Common myeloid progenitor, CD34-positive (primary cell): ENCODE data around the gene ASB13.

ENCODE experiments used
- CTCF ChIA-PET: fragments of 350-600 bp; sonication (Branson Sonifier 250); formaldehyde crosslinking; loops from one replicate; lab custom pipeline; 2021; ENCODE audit warnings: antibody characterized with exemption; lab: Charles Lee
- POLR2A ChIA-PET: fragments of 350-600 bp; sonication (Branson Sonifier 250); formaldehyde crosslinking; loops from one replicate; lab custom pipeline; 2021; ENCODE audit warnings: antibody characterized with exemption; lab: Charles Lee
- DNase-seq, 3 donors: peaks; one replicate each; pipeline versions ENCODE4 v3.0.0 to v3.0.0-alpha.2; 2013
- H3K27ac ChIP-seq, 2 experiments: 1 replicate in 1 of 2; 2 replicates in 1 of 2; pipeline ENCODE4 v1.7.0; 2013; ENCODE audit warnings: inconsistent platforms in 2 of 2, low read length in 2 of 2, mild to moderate bottlenecking in 2 of 2, low read depth in 1 of 2, moderate library complexity in 1 of 2; ENCODE audit not compliant: severe bottlenecking in 2 of 2, insufficient read depth in 1 of 2, poor library complexity in 1 of 2
- H3K27me3 ChIP-seq, 5 experiments: replicated peaks in 2 of 5; 1 replicate in 3 of 5; 2 replicates in 2 of 5; pipeline versions ENCODE4 v1.6.1 to v1.7.0; 2013; ENCODE audit warnings: low read length in 4 of 5, mild to moderate bottlenecking in 2 of 5, moderate library complexity in 2 of 5, inconsistent platforms in 1 of 5; ENCODE audit not compliant: insufficient read depth in 5 of 5, control insufficient read depth in 4 of 5
- H3K36me3 ChIP-seq, 4 experiments: 1 replicate in 2 of 4; 2 replicates in 2 of 4; pipeline versions ENCODE4 v1.6.1 to v1.7.0; 2013; ENCODE audit warnings: low read length in 3 of 4, control low read depth in 1 of 4, mild to moderate bottlenecking in 1 of 4; ENCODE audit not compliant: control insufficient read depth in 4 of 4, insufficient read depth in 4 of 4
- H3K4me1 ChIP-seq, 4 experiments: 1 replicate in 3 of 4; 2 replicates in 1 of 4; pipeline versions ENCODE4 v1.6.1 to v1.7.1; 2013; ENCODE audit warnings: low read length in 3 of 4, mild to moderate bottlenecking in 3 of 4, control low read depth in 1 of 4, inconsistent platforms in 1 of 4, moderate library complexity in 1 of 4; ENCODE audit not compliant: control insufficient read depth in 4 of 4, insufficient read depth in 4 of 4; ENCODE audit errors: control extremely low read depth in 1 of 4
- H3K4me3 ChIP-seq, 7 experiments: 1 replicate in 4 of 7; 2 replicates in 3 of 7; pipeline versions ENCODE4 v1.5.1 to v1.7.0; 2013; ENCODE audit warnings: mild to moderate bottlenecking in 7 of 7, low read length in 6 of 7, moderate library complexity in 6 of 7, inconsistent platforms in 2 of 7, low read depth in 2 of 7, control low read depth in 1 of 7; ENCODE audit not compliant: insufficient read depth in 4 of 7, control insufficient read depth in 1 of 7; ENCODE audit errors: extremely low read depth in 1 of 7
- H3K9me3 ChIP-seq, 5 experiments: 1 replicate in 4 of 5; 2 replicates in 1 of 5; pipeline versions ENCODE4 v1.6.1 to v1.7.1; 2013; ENCODE audit warnings: low read length in 4 of 5, mild to moderate bottlenecking in 2 of 5, inconsistent platforms in 1 of 5, low read depth in 1 of 5, moderate library complexity in 1 of 5; ENCODE audit not compliant: control insufficient read depth in 4 of 5, insufficient read depth in 2 of 5; ENCODE audit errors: control extremely low read depth in 1 of 5
- WGBS: methylation state at CpG from one replicate; pipeline ENCODE4 v1.1.5; 2013; ENCODE audit not compliant: insufficient coverage; 5-methylcytosine and 5-hydroxymethylcytosine counted together

The ASB13 gene

GRCh38 chr10:5592070-5592469, 74.3 kb downstream of the ASB13 start:
- ChIA-PET POLR2A (no interaction called here), CTCF (interaction anchor here (0.9 kb wide), 1 partner anchor 156 kb away, joined by 3 read pairs; no protein-coding TSS in a partner anchor)
- WGBS: 98% methylated on average over 8 of the region's 8 CpGs

GRCh38 chr10:5591336-5591824, 75.0 kb downstream of the ASB13 start:
- Histone ChIP-seq H3K9me3 (no peaks in the 10 kb centered on the region), H3K27ac (no peak overlapping the region), H3K4me3 (no peak overlapping the region), H3K4me1 (peaks cover 0 to 10% (median 9%) of the 10 kb centered on the region in 4 experiments), H3K36me3 (no peaks in the 10 kb centered on the region), H3K27me3 (peaks cover 0 to 3% (median 0%) of the 10 kb centered on the region in 5 experiments)
- 88% methylated on average over 14 of the region's 14 CpGs for WGBS
- POLR2A ChIA-PET: no interaction called here
- no peak for DNase-seq
- CTCF ChIA-PET: no interaction called here

More at GRCh38 chr10:5592070-5592469, 74.3 kb downstream of the ASB13 start:
- Histone ChIP-seq H3K4me3 (no peak overlapping the region), H3K27ac (no peak overlapping the region), H3K4me1 (peaks cover 0 to 12% (median 9%) of the 10 kb centered on the region in 4 experiments), H3K27me3 (peaks cover 0 to 3% (median 0%) of the 10 kb centered on the region in 5 experiments), H3K9me3 (no peaks in the 10 kb centered on the region), H3K36me3 (no peaks in the 10 kb centered on the region)
- no peak for DNase-seq

GRCh38 chr10:5590816-5591215, 75.6 kb downstream of the ASB13 start:
- H3K9me3 ChIP-seq: no peaks in the 10 kb centered on the region
- 92% methylated on average over 9 of the region's 10 CpGs for WGBS
- no peaks in the 10 kb centered on the region for H3K36me3 ChIP-seq
- CTCF ChIA-PET: no interaction called here
- DNase-seq: no peak
- H3K4me1 ChIP-seq: peaks cover 0 to 4% (median 3%) of the 10 kb centered on the region in 4 experiments
- no peak overlapping the region for H3K4me3 ChIP-seq
- no peak overlapping the region for H3K27ac ChIP-seq
- POLR2A ChIA-PET: no interaction called here
- H3K27me3 ChIP-seq: peaks cover 0 to 3% (median 0%) of the 10 kb centered on the region in 5 experiments

- WGBS: 84% methylated on average over 15 of the region's 16 CpGs
- Histone ChIP-seq H3K9me3 (no peaks in the 10 kb centered on the region), H3K27ac (no peak overlapping the region), H3K36me3 (no peaks in the 10 kb centered on the region), H3K4me3 (no peak overlapping the region), H3K27me3 (peaks cover 0 to 3% (median 0%) of the 10 kb centered on the region in 5 experiments), H3K4me1 (no peaks in the 10 kb centered on the region)
- CTCF ChIA-PET: no interaction called here
- DNase-seq: peak; percentile 12 to 72 (median 61)
- POLR2A ChIA-PET: no interaction called here
Observed at GRCh38 chr10:5589661-5590511, 76.5 kb downstream of the ASB13 start.

- no peaks in the 10 kb centered on the region for H3K9me3 ChIP-seq
- ChIA-PET CTCF (no interaction called here), POLR2A (no interaction called here)
- no peak overlapping the region for H3K27ac ChIP-seq
- 86% methylated on average over 11 of the region's 14 CpGs for WGBS
- H3K27me3 ChIP-seq: peaks cover 0 to 3% (median 0%) of the 10 kb centered on the region in 5 experiments
- no peak for DNase-seq
- H3K4me1 ChIP-seq: no peaks in the 10 kb centered on the region
- H3K4me3 ChIP-seq: no peak overlapping the region
- no peaks in the 10 kb centered on the region for H3K36me3 ChIP-seq
Observed at GRCh38 chr10:5589011-5589660, 77.3 kb downstream of the ASB13 start.
